H1 (cell line): ENCODE results near the gene PIK3CA. TPM values are rescaled to one million over a fixed set of nuclear protein-coding genes. Genes with fewer than 3 reads are reported as not detected.

Experiments used
- CTCF ChIA-PET: fragments of 300-600 bp; sonication (Branson Sonifier 250); formaldehyde crosslinking; loops from one replicate; lab custom pipeline; 2021; ENCODE audit not compliant: partially characterized antibody; lab: Charles Lee
- POLR2A ChIA-PET: fragments of 300-600 bp; sonication (Branson Sonifier 250); formaldehyde crosslinking; loops from one replicate; lab custom pipeline; 2021; ENCODE audit warnings: inconsistent platforms; ENCODE audit not compliant: partially characterized antibody; lab: Charles Lee
- DNase-seq, 2 experiments: peaks; one replicate each; pipeline versions ENCODE4 v3.0.0 to v3.0.0-alpha.2; 2010 to 2022; ENCODE audit warnings: low spot score in 2 of 2, low read depth in 1 of 2, mixed read lengths in 1 of 2
- FAIRE-seq: peaks from 2 replicates; lab custom pipeline; 2011; peaks lifted over from hg19 to GRCh38; lab: Jason Lieb, UNC
- H2AFZ ChIP-seq: 2 replicates; pipeline ENCODE4 v1.8.1; 2012; ENCODE audit warnings: low read length, inconsistent platforms
- H2AK5ac ChIP-seq: 2 replicates; pipeline ENCODE4 v1.6.1; 2013; ENCODE audit warnings: low read depth, low read length
- H2BK120ac ChIP-seq: replicated peaks from 2 replicates; pipeline ENCODE3; 2013; ENCODE audit warnings: low read depth, low read length, inconsistent platforms
- H2BK12ac ChIP-seq: 2 replicates; pipeline ENCODE4 v1.6.1; 2013; ENCODE audit warnings: low read depth, low read length
- H2BK15ac ChIP-seq: 2 replicates; pipeline ENCODE4 v1.6.1; 2013; ENCODE audit warnings: low read length
- H2BK20ac ChIP-seq: 2 replicates; pipeline ENCODE4 v1.6.1; 2013; ENCODE audit warnings: low read length
- H2BK5ac ChIP-seq: 2 replicates; pipeline ENCODE4 v1.6.1; 2013; ENCODE audit warnings: low read depth, low read length
- H3K14ac ChIP-seq: 2 replicates; pipeline ENCODE4 v1.6.1; 2013; ENCODE audit warnings: inconsistent platforms; ENCODE audit not compliant: insufficient read length
- H3K18ac ChIP-seq: 2 replicates; pipeline ENCODE4 v1.6.1; 2013; ENCODE audit warnings: low read length; ENCODE audit errors: extremely low read depth
- H3K23ac ChIP-seq: 2 replicates; pipeline ENCODE4 v1.6.1; 2013; ENCODE audit warnings: inconsistent platforms; ENCODE audit not compliant: insufficient read length
- H3K23me2 ChIP-seq: 2 replicates; pipeline ENCODE4 v1.6.1; 2013; ENCODE audit warnings: low read depth, low read length
- H3K27ac ChIP-seq: 2 replicates; pipeline ENCODE4 v1.6.1; 2011; ENCODE audit warnings: low read depth, low read length, inconsistent platforms
- H3K27me3 ChIP-seq, 4 experiments: replicated peaks in 1 of 4; 1 replicate in 1 of 4; 2 replicates in 3 of 4; pipeline versions ENCODE4 v1.6.1 to v1.8.1; 2011 to 2013; ENCODE audit warnings: low read length in 3 of 4, mild to moderate bottlenecking in 3 of 4, inconsistent platforms in 2 of 4, mixed read lengths in 2 of 4, moderate library complexity in 1 of 4; ENCODE audit not compliant: control insufficient read depth in 3 of 4, insufficient read depth in 3 of 4; ENCODE audit errors: extremely low read depth in 1 of 4
- H3K36me3 ChIP-seq, 4 experiments: 2 replicates each; pipeline versions ENCODE4 v1.6.1 to v1.8.1; 2011 to 2013; ENCODE audit warnings: mild to moderate bottlenecking in 4 of 4, low read length in 3 of 4, moderate library complexity in 2 of 4, control low read depth in 1 of 4, inconsistent platforms in 1 of 4; ENCODE audit not compliant: insufficient read depth in 4 of 4, control insufficient read depth in 2 of 4
- H3K4ac ChIP-seq: replicated peaks from 2 replicates; pipeline ENCODE3; 2013; ENCODE audit warnings: low read length, low read depth, mixed read lengths, inconsistent platforms; ENCODE audit not compliant: insufficient read length
- H3K4me1 ChIP-seq, 4 experiments: replicated peaks in 1 of 4; 1 replicate in 1 of 4; 2 replicates in 3 of 4; pipeline versions ENCODE4 v1.6.1 to v1.8.1; 2011 to 2013; ENCODE audit warnings: low read length in 3 of 4, inconsistent platforms in 2 of 4, mixed read lengths in 1 of 4; ENCODE audit not compliant: insufficient read depth in 4 of 4, control insufficient read depth in 3 of 4
- H3K4me2 ChIP-seq, 2 experiments: 2 replicates each; pipeline versions ENCODE4 v1.6.1 to v1.8.1; 2011 to 2013; ENCODE audit warnings: low read depth in 2 of 2, low read length in 2 of 2, control low read depth in 1 of 2, inconsistent platforms in 1 of 2, mild to moderate bottlenecking in 1 of 2; ENCODE audit not compliant: insufficient read depth in 1 of 2
- H3K4me3 ChIP-seq, 4 experiments: fragments of 200-600, 300-600 bp in 1 of 4; sonication (generic), shearing (Covaris generic), sonication (Bioruptor Twin) in 1 of 4; 2 replicates each; pipeline versions ENCODE4 v1.5.1 to v1.8.1; 2011 to 2016; ENCODE audit warnings: low read length in 4 of 4, low read depth in 3 of 4, control low read depth in 2 of 4, inconsistent platforms in 2 of 4, mild to moderate bottlenecking in 2 of 4, mixed read lengths in 1 of 4, moderate library complexity in 1 of 4; ENCODE audit not compliant: insufficient read depth in 2 of 4; ENCODE audit errors: extremely low read depth in 1 of 4
- H3K56ac ChIP-seq: replicated peaks from 2 replicates; pipeline ENCODE3; 2013; ENCODE audit warnings: low read depth, mild to moderate bottlenecking, mixed read lengths, low read length, inconsistent platforms; ENCODE audit not compliant: insufficient read length
- H3K79me1 ChIP-seq: 2 replicates; pipeline ENCODE4 v1.6.1; 2013; ENCODE audit warnings: low read depth, low read length, control low read depth
- H3K79me2 ChIP-seq, 2 experiments: 2 replicates each; pipeline versions ENCODE4 v1.6.1 to v1.8.1; 2012 to 2013; ENCODE audit warnings: low read length in 2 of 2, mild to moderate bottlenecking in 2 of 2, inconsistent platforms in 1 of 2; ENCODE audit not compliant: insufficient read depth in 2 of 2, control insufficient read depth in 1 of 2
- H3K9ac ChIP-seq, 4 experiments: replicated peaks in 1 of 4; 1 replicate in 1 of 4; 2 replicates in 3 of 4; pipeline versions ENCODE4 v1.6.1 to v1.8.1; 2011 to 2013; ENCODE audit warnings: low read depth in 3 of 4, low read length in 3 of 4, control low read depth in 2 of 4, mild to moderate bottlenecking in 2 of 4, moderate library complexity in 2 of 4, inconsistent platforms in 1 of 4; ENCODE audit errors: extremely low read depth in 1 of 4
- H3K9me3 ChIP-seq, 2 experiments: 2 replicates each; pipeline versions ENCODE4 v1.6.1 to v1.8.1; 2012 to 2013; ENCODE audit warnings: mild to moderate bottlenecking in 2 of 2, moderate library complexity in 2 of 2, control low read depth in 1 of 2, inconsistent platforms in 1 of 2, low read depth in 1 of 2, low read length in 1 of 2, mixed read lengths in 1 of 2; ENCODE audit not compliant: insufficient read depth in 2 of 2
- H4K20me1 ChIP-seq, 2 experiments: replicated peaks in 1 of 2; 2 replicates each; pipeline versions ENCODE3 to v1.8.1; 2011 to 2013; ENCODE audit warnings: inconsistent platforms in 2 of 2, low read length in 2 of 2, mild to moderate bottlenecking in 1 of 2; ENCODE audit not compliant: insufficient read depth in 2 of 2, control insufficient read depth in 1 of 2
- H4K5ac ChIP-seq: 2 replicates; pipeline ENCODE4 v1.6.1; 2013; ENCODE audit warnings: low read length, low read depth, mixed read lengths, inconsistent platforms; ENCODE audit not compliant: insufficient read length
- H4K8ac ChIP-seq: 2 replicates; pipeline ENCODE4 v1.8.0; 2013; ENCODE audit warnings: mild to moderate bottlenecking, moderate library complexity, low read length, inconsistent platforms; ENCODE audit not compliant: insufficient read depth; ENCODE audit errors: extremely low read depth
- H4K91ac ChIP-seq: replicated peaks from 2 replicates; pipeline ENCODE3; 2013; ENCODE audit warnings: low read length, mixed read lengths, inconsistent platforms; ENCODE audit not compliant: insufficient read length
- BACH1 ChIP-seq: IDR thresholded peaks from 2 replicates; pipeline ENCODE4 v1.6.1; 2012; ENCODE audit warnings: low read length, improper control_type of control experiment
- KDM1A ChIP-seq: fragments of 200-600, 300-600 bp; sonication (generic); IDR thresholded peaks from 2 replicates; pipeline ENCODE4 v1.7.1; 2016; ENCODE audit warnings: mild to moderate bottlenecking, low read length, borderline replicate concordance
- NRF1 ChIP-seq: IDR thresholded peaks from 2 replicates; pipeline ENCODE4 v1.6.1; 2011; ENCODE audit warnings: mild to moderate bottlenecking, low read depth, low read length, improper control_type of control experiment
- RFX5 ChIP-seq: IDR thresholded peaks from 2 replicates; pipeline ENCODE4 v1.6.1; 2011; ENCODE audit warnings: low read depth, low read length, improper control_type of control experiment, borderline replicate concordance
- SAP30 ChIP-seq: fragments of 300-600 bp; sonication (generic); IDR thresholded peaks from 2 replicates; pipeline ENCODE4 v1.7.1; 2012; ENCODE audit warnings: low read length, moderate library complexity, mild to moderate bottlenecking, inconsistent platforms; ENCODE audit not compliant: insufficient read depth, insufficient replicate concordance
- WGBS, 2 experiments: shearing (Covaris generic) in 1 of 2; methylation state at CpG; one replicate each; pipeline versions ENCODE4 v1.1.6 to v1.1.7; 2013 to 2015; ENCODE audit warnings: low lambda C conversion rate in 2 of 2, mixed read lengths in 2 of 2, inconsistent platforms in 1 of 2, low coverage in 1 of 2, missing lambda C conversion rate in 1 of 2; ENCODE audit not compliant: insufficient replicate concordance in 2 of 2, insufficient coverage in 1 of 2, insufficient read length in 1 of 2; ENCODE audit errors: extremely low coverage in 1 of 2, missing lambda C conversion rate in 1 of 2; 5-methylcytosine and 5-hydroxymethylcytosine counted together
- polyA plus RNA-seq, 7 experiments: library from polyadenylated mRNA; depleted of rRNA in 3 of 7; stranded (reverse) in 5 of 7; unstranded in 2 of 7; fragments of >200 nt in 5 of 7; fragments of 200-250 nt in 2 of 7; gene quantifications; 1 replicate in 5 of 7; 2 replicates in 1 of 7; 4 replicates in 1 of 7; pipeline versions ENCODE4 v1.2.1 to v1.2.3, GENCODE V29; 2011 to 2013; ENCODE audit warnings: missing spikeins in 2 of 7, mixed read lengths in 2 of 7
- total RNA-seq: library from RNA; stranded (reverse); fragmentation: NEBNext Ultra II Directional; extraction: Animal tissue kit (Norgen Biotek cat#: 25700); gene quantifications from 2 replicates; pipeline ENCODE4 v1.2.1, GENCODE V29; 2021
- TF ChIP-seq, protein P1 (sequence below): IDR thresholded peaks from 2 replicates; pipeline ENCODE4 v1.6.1; 2012; ENCODE audit warnings: low read length, inconsistent platforms

Gene PIK3CA
- total and polyA plus RNA-seq, 2 of the 8 experiments (the other 6 are each of a cell fraction or from before 2014, with no cell fraction given), result 1.6 to 11.3 TPM

DNA sequence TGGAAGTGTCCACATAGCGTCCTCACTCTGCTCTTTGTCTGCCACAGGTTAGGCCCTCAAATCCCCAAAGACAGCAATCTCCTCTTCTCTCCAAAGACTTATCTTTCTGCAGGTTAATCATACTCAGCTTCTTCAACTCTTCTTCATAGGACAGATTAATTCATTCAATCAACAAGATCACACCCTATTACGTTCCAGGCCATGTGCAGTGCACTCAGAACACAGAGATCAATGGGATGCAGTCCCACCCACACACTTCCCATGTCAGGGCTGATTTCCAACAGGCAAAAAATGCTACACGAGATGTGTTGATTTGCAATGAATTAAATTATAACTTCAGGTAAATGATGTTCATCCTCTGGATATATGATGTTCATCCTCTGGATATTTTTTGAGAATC, 141.1 kb downstream of the PIK3CA start:
- no peaks in the 10 kb centered on the region for H3K36me3 ChIP-seq
- no peak overlapping the region for H3K4ac ChIP-seq
- no peak overlapping the region for H3K23ac ChIP-seq
- H3K23me2 ChIP-seq, result no peaks in the 10 kb centered on the region
- 0 out of 2 replicates have a peak overlapping the region, but pooled peaks have one; percentile 67 for H2AFZ ChIP-seq
- no peak overlapping the region for H4K8ac ChIP-seq
- no peak overlapping the region for H3K4me2 ChIP-seq
- H3K9me3 ChIP-seq, result peaks cover 0 to 3% of the 10 kb centered on the region in 2 experiments; a peak in 1 of 4 replicates
- no peaks in the 10 kb centered on the region for H3K79me1 ChIP-seq
- H3K9ac ChIP-seq, result no peak overlapping the region
- H3K79me2 ChIP-seq, result no peaks in the 10 kb centered on the region
- H2BK15ac ChIP-seq, result no peak overlapping the region
- no peak overlapping the region for H3K14ac ChIP-seq
- no peak overlapping the region for H2BK20ac ChIP-seq
- TF ChIP-seq KDM1A (no peak), RFX5 (no peak), BACH1 (no peak), SAP30 (no peak), NRF1 (no peak)
- TF ChIP-seq, protein P1, sequence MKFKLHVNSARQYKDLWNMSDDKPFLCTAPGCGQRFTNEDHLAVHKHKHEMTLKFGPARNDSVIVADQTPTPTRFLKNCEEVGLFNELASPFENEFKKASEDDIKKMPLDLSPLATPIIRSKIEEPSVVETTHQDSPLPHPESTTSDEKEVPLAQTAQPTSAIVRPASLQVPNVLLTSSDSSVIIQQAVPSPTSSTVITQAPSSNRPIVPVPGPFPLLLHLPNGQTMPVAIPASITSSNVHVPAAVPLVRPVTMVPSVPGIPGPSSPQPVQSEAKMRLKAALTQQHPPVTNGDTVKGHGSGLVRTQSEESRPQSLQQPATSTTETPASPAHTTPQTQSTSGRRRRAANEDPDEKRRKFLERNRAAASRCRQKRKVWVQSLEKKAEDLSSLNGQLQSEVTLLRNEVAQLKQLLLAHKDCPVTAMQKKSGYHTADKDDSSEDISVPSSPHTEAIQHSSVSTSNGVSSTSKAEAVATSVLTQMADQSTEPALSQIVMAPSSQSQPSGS, result no peak
- TF ChIP-seq, all 59 proteins: peak for 0
- POLR2A ChIA-PET, result no interaction called here
- H2BK12ac ChIP-seq, result no peak overlapping the region
- H3K56ac ChIP-seq, result no peak overlapping the region
- DNase-seq, result no peak
- FAIRE-seq, result no peak
- no peak overlapping the region for H4K5ac ChIP-seq
- H3K27me3 ChIP-seq, result no peaks in the 10 kb centered on the region
- H2AK5ac ChIP-seq, result no peak overlapping the region
- no peak overlapping the region for H4K91ac ChIP-seq
- H3K27ac ChIP-seq, result no peak overlapping the region
- H2BK5ac ChIP-seq, result no peak overlapping the region
- H3K4me3 ChIP-seq, result no peak overlapping the region
- CTCF ChIA-PET, result interaction anchor here (1.0 kb wide), 2 partner anchors 27 to 90 kb away, joined by 3 to 4 read pairs; no protein-coding TSS in a partner anchor
- H2BK120ac ChIP-seq, result no peak overlapping the region
- no peak overlapping the region for H3K18ac ChIP-seq
- WGBS, 2 experiments, result 76% methylated on average over 3 of the region's 3 CpGs; no CpG with 5 or more reads in 1 of the 2 experiments
- H4K20me1 ChIP-seq, result no peaks in the 10 kb centered on the region
- no peaks in the 10 kb centered on the region for H3K4me1 ChIP-seq
